K562 (cell line): Measurements from ENCODE around the gene PFN3. TPM values are rescaled to one million over a fixed set of nuclear protein-coding genes. Genes with fewer than 3 reads are reported as not detected.
A peak's percentile ranks its signal among the peaks of the same experiment; 100 is the strongest.

ENCODE experiments used
- CBFA2T2 ChIP-seq: fragments of 450-650 bp; conservative IDR thresholded peaks from 2 replicates; pipeline ENCODE4 v1.6.1; 2017; ENCODE audit warnings: mild to moderate bottlenecking
- CBX3 ChIP-seq, 2 experiments: IDR thresholded peaks; 1 replicate in 1 of 2; 2 replicates in 1 of 2; pipeline ENCODE4 v1.6.1; 2012; ENCODE audit warnings: inconsistent platforms in 2 of 2, low read length in 2 of 2, borderline replicate concordance in 1 of 2, control low read depth in 1 of 2
- CTBP1 ChIP-seq: fragments of 450-650 bp; IDR thresholded peaks from 2 replicates; pipeline ENCODE4 v1.6.1; 2016; ENCODE audit warnings: borderline replicate concordance
- DPF2 ChIP-seq: fragments of 450-650 bp; IDR thresholded peaks from 2 replicates; pipeline ENCODE4 v1.6.1; 2016
- HDGF ChIP-seq: fragments of 450-650 bp; IDR thresholded peaks from 2 replicates; pipeline ENCODE4 v1.6.1; 2016
- NRF1 ChIP-seq, 2 experiments: fragments of 450-650 bp; IDR thresholded peaks in 1 of 2; conservative IDR thresholded peaks in 1 of 2; 2 replicates each; pipeline ENCODE4 v1.6.1; 2014; ENCODE audit warnings: mild to moderate bottlenecking in 2 of 2
- RBM25 ChIP-seq: fragments of 200-400 bp; formaldehyde crosslinking; IDR thresholded peaks from 2 replicates; pipeline ENCODE4 v1.6.1; 2018; ENCODE audit warnings: low read length, low read depth, moderate library complexity; ENCODE audit not compliant: severe bottlenecking
- TEAD1 ChIP-seq, 2 experiments: fragments of 450-650 bp in 1 of 2; sonication (generic) in 1 of 2; formaldehyde crosslinking; IDR thresholded peaks; 2 replicates each; pipeline versions ENCODE4 v1.4.0 to v1.8.0; 2020 to 2022; ENCODE audit warnings: mild to moderate bottlenecking in 2 of 2, missing genetic modification reagents in 1 of 2
- ZBTB1 ChIP-seq: sonication (generic); formaldehyde crosslinking; IDR thresholded peaks from 2 replicates; pipeline ENCODE4 v1.8.1; 2023; ENCODE audit warnings: missing genetic modification reagents, low read depth, mild to moderate bottlenecking, borderline replicate concordance
- ZNF174 ChIP-seq: fragments of 250-450 bp; sonication (Bioruptor Pico); IDR thresholded peaks from 2 replicates; pipeline ENCODE4 v1.4.0; 2020; ENCODE audit warnings: mild to moderate bottlenecking
- ZNF253 ChIP-seq: fragments of 250-450 bp; sonication (Bioruptor Pico); conservative IDR thresholded peaks from 2 replicates; pipeline ENCODE4 v1.6.1; 2021; ENCODE audit warnings: mild to moderate bottlenecking
- polyA plus RNA-seq, 8 experiments: library from polyadenylated mRNA; depleted of rRNA in 4 of 8; stranded (reverse) in 5 of 8; unstranded in 3 of 8; fragments of >200 nt; fragmentation: Nextera tagmentation in 2 of 8; fragmentation: Illumina TruSeq in 1 of 8; extraction: Ambion mirVana in 2 of 8; extraction: Trizol in 1 of 8; gene quantifications; 2 replicates each; pipeline versions ENCODE4 v1.2.1 to v1.2.3, GENCODE V29; 2011 to 2014; ENCODE audit warnings: inconsistent platforms in 1 of 8, missing spikeins in 1 of 8
- total RNA-seq, 7 experiments: library from RNA; depleted of rRNA in 6 of 7; stranded (reverse); fragments of >200 nt in 6 of 7; fragmentation: Illumina TruSeq in 2 of 7; extraction: Trizol in 2 of 7; gene quantifications; 2 replicates each; pipeline versions ENCODE4 v1.2.1 to v1.2.3, GENCODE V29; 2011 to 2021; ENCODE audit warnings: low replicate concordance in 1 of 7
- TF ChIP-seq, protein P1 (sequence below): fragments of 450-650 bp; IDR thresholded peaks from 2 replicates; pipeline ENCODE4 v1.6.1; 2016
- TF ChIP-seq, protein P2 (sequence below): sonication (generic); formaldehyde crosslinking; IDR thresholded peaks from 2 replicates; pipeline ENCODE4 v1.8.0; 2022; ENCODE audit warnings: mild to moderate bottlenecking, missing genetic modification reagents
- TF ChIP-seq, protein P3 (sequence below): sonication (generic); formaldehyde crosslinking; IDR thresholded peaks from 2 replicates; pipeline ENCODE4 v1.9.0; 2022; ENCODE audit warnings: mild to moderate bottlenecking, missing genetic modification reagents
- TF ChIP-seq, protein P4 (sequence below), 2 experiments: fragments of 450-650 bp; conservative IDR thresholded peaks; 2 replicates each; pipeline ENCODE4 v1.6.1; 2017; ENCODE audit warnings: mild to moderate bottlenecking in 2 of 2, moderate library complexity in 2 of 2
- TF ChIP-seq, protein P5 (sequence below), 2 experiments: fragments of 450-650 bp in 1 of 2; sonication (generic) in 1 of 2; formaldehyde crosslinking in 1 of 2; IDR thresholded peaks in 1 of 2; conservative IDR thresholded peaks in 1 of 2; 2 replicates each; pipeline versions ENCODE4 v1.6.1 to v1.8.1; 2016 to 2023; ENCODE audit warnings: mild to moderate bottlenecking in 2 of 2, moderate library complexity in 2 of 2, inconsistent platforms in 1 of 2, missing genetic modification reagents in 1 of 2

The PFN3 gene
- total and polyA plus RNA-seq, 9 of the 15 experiments (the other 6 are each of a cell fraction or from before 2014, with no cell fraction given), result not detected

DNA sequence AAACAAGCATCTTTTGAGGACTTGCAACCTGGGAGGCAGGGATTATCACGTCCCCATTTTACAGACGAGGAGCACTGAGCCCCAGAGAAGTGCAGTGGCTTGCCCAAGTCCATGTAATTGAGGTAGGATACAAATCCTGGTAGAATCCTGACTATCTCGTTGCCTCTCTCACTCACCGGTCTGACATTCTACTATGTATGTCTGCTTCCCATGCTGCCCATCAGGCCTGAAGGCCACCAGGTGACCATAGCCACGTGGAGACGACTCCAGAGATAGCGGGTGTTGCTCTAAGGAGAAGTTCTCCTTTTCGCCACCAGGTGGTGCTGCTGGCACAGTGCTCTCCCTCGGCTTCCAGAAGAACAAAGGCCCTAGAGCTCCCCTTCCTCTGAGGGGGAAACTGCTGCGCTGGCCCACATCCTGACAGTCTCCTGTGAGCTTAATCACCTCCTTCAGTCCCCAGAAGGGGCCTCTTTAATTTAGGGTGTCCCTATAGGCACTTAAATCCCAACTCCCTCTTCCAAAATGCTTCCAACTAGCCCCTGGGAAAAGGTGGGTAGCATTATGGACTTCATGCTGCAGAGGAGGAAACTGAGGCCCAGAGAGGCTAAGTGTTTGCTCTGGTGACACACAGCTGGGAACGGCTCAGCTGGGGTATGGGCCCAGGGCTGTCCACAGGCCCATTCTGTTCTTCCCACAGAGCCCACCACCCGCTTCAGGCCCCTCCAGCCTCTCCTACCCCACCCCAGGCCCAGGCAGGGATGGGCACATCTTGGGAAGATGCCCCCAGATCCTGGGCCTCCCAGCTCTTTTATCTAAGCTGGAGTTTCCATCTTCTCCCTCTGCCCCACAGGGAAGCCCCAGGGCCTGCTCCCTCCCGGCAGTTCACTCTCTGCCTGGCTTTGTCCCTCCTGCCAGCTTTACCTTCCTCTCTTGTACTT is 9.8 kb downstream of the PFN3 start (continued):
- TF ChIP-seq, protein P1, sequence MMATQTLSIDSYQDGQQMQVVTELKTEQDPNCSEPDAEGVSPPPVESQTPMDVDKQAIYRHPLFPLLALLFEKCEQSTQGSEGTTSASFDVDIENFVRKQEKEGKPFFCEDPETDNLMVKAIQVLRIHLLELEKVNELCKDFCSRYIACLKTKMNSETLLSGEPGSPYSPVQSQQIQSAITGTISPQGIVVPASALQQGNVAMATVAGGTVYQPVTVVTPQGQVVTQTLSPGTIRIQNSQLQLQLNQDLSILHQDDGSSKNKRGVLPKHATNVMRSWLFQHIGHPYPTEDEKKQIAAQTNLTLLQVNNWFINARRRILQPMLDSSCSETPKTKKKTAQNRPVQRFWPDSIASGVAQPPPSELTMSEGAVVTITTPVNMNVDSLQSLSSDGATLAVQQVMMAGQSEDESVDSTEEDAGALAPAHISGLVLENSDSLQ, result peak; percentile 50
- TF ChIP-seq HDGF (peak; percentile 75; the same call in 1 of the 2 replicates), TEAD1 (CRISPR knock-in tag; IDR thresholded peaks at IDR 0.05) (no peak), ZNF253 (no peak), CBX3 (IDR thresholded peaks at IDR 0.05; ENCODE audit: borderline replicate concordance in 1 of 2, low read length in 2 of 2) (peak in 1 of 2 experiments; percentile 89; a peak in 2 of 3 replicates), CTBP1 (peak; percentile 61; the same call in 1 of the 2 replicates), NRF1 (conservative IDR thresholded peaks at IDR 0.05 in 1 of 2, IDR thresholded peaks at IDR 0.05 in 1 of 2) (peak; percentile 34 to 53; a peak in 3 of 4 replicates), CBFA2T2 (peak; percentile 59), DPF2 (0 out of 2 replicates have a peak, but pooled peaks have one; percentile 43), ZBTB1 (no peak), ZNF174 (CRISPR knock-in tag) (no peak), RBM25 (peak; percentile 92)
- TF ChIP-seq, protein P2, sequence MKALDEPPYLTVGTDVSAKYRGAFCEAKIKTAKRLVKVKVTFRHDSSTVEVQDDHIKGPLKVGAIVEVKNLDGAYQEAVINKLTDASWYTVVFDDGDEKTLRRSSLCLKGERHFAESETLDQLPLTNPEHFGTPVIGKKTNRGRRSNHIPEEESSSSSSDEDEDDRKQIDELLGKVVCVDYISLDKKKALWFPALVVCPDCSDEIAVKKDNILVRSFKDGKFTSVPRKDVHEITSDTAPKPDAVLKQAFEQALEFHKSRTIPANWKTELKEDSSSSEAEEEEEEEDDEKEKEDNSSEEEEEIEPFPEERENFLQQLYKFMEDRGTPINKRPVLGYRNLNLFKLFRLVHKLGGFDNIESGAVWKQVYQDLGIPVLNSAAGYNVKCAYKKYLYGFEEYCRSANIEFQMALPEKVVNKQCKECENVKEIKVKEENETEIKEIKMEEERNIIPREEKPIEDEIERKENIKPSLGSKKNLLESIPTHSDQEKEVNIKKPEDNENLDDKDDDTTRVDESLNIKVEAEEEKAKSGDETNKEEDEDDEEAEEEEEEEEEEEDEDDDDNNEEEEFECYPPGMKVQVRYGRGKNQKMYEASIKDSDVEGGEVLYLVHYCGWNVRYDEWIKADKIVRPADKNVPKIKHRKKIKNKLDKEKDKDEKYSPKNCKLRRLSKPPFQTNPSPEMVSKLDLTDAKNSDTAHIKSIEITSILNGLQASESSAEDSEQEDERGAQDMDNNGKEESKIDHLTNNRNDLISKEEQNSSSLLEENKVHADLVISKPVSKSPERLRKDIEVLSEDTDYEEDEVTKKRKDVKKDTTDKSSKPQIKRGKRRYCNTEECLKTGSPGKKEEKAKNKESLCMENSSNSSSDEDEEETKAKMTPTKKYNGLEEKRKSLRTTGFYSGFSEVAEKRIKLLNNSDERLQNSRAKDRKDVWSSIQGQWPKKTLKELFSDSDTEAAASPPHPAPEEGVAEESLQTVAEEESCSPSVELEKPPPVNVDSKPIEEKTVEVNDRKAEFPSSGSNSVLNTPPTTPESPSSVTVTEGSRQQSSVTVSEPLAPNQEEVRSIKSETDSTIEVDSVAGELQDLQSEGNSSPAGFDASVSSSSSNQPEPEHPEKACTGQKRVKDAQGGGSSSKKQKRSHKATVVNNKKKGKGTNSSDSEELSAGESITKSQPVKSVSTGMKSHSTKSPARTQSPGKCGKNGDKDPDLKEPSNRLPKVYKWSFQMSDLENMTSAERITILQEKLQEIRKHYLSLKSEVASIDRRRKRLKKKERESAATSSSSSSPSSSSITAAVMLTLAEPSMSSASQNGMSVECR (CRISPR knock-in tag), result peak; percentile 49
- TF ChIP-seq, protein P3, sequence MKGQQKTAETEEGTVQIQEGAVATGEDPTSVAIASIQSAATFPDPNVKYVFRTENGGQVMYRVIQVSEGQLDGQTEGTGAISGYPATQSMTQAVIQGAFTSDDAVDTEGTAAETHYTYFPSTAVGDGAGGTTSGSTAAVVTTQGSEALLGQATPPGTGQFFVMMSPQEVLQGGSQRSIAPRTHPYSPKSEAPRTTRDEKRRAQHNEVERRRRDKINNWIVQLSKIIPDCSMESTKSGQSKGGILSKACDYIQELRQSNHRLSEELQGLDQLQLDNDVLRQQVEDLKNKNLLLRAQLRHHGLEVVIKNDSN (CRISPR knock-in tag), result peak; percentile 93
- TF ChIP-seq, protein P4, sequence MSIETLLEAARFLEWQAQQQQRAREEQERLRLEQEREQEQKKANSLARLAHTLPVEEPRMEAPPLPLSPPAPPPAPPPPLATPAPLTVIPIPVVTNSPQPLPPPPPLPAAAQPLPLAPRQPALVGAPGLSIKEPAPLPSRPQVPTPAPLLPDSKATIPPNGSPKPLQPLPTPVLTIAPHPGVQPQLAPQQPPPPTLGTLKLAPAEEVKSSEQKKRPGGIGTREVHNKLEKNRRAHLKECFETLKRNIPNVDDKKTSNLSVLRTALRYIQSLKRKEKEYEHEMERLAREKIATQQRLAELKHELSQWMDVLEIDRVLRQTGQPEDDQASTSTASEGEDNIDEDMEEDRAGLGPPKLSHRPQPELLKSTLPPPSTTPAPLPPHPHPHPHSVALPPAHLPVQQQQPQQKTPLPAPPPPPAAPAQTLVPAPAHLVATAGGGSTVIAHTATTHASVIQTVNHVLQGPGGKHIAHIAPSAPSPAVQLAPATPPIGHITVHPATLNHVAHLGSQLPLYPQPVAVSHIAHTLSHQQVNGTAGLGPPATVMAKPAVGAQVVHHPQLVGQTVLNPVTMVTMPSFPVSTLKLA (conservative IDR thresholded peaks at IDR 0.05), result peak; percentile 96
- TF ChIP-seq, protein P5, sequence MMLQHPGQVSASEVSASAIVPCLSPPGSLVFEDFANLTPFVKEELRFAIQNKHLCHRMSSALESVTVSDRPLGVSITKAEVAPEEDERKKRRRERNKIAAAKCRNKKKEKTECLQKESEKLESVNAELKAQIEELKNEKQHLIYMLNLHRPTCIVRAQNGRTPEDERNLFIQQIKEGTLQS (IDR thresholded peaks at IDR 0.05), result no peak
- TF ChIP-seq, protein P5 (CRISPR knock-in tag; conservative IDR thresholded peaks at IDR 0.05), result 0 out of 2 replicates have a peak, but pooled peaks have one; percentile 38
